ENCODE data around the gene SMOC1. TPM values are rescaled to one million over a fixed set of nuclear protein-coding genes. Genes with fewer than 3 reads are reported as not detected.

SMOC1 gene
- total RNA-seq, 2 donors from 2014 or later: 25.2 to 29.8 TPM

- H3K9me3 ChIP-seq: no peaks in the 10 kb centered on the region
- no peak for TF ChIP-seq CTCF (IDR thresholded peaks at IDR 0.05)
- no peaks in the 10 kb centered on the region for H3K36me3 ChIP-seq
- no peak overlapping the region for H3K4me3 ChIP-seq
- no peaks in the 10 kb centered on the region for H3K27me3 ChIP-seq (replicated peaks; ENCODE audit: insufficient read depth)
- no peak overlapping the region for H3K27ac ChIP-seq
- H3K4me1 ChIP-seq (ENCODE audit: control insufficient read depth in 1 of 2, low read depth in 2 of 2): peaks cover 0 to 15% of the 10 kb centered on the region in 2 donors
- no peak for ATAC-seq (ENCODE audit: insufficient number of reproducible peaks, low FRiP score, low read depth)
- DNase-seq (ENCODE audit: low spot score): no peak
Measured at GRCh38 chr14:69930780-69931379, 51.7 kb downstream of the SMOC1 start.

GRCh38 chr14:69931960-69932359 is 52.7 kb downstream of the SMOC1 start:
- Histone ChIP-seq H3K36me3 (no peaks in the 10 kb centered on the region), H3K27ac (no peak overlapping the region), H3K4me3 (no peak overlapping the region), H3K27me3 (replicated peaks; ENCODE audit: insufficient read depth) (no peaks in the 10 kb centered on the region), H3K4me1 (ENCODE audit: control insufficient read depth in 1 of 2, low read depth in 2 of 2) (peaks cover 0 to 15% of the 10 kb centered on the region in 2 donors), H3K9me3 (no peaks in the 10 kb centered on the region)
- no peak for ATAC-seq (ENCODE audit: insufficient number of reproducible peaks, low FRiP score, low read depth)
- no peak for DNase-seq (ENCODE audit: low spot score)
- TF ChIP-seq CTCF (IDR thresholded peaks at IDR 0.05): no peak

GRCh38 chr14:69932391-69932790 is 53.2 kb downstream of the SMOC1 start:
- no peak for TF ChIP-seq CTCF (IDR thresholded peaks at IDR 0.05)
- H3K4me3 ChIP-seq: no peak overlapping the region
- H3K27ac ChIP-seq: no peak overlapping the region

GRCh38 chr14:69933623-69934275 is 54.5 kb downstream of the SMOC1 start:
- Histone ChIP-seq H3K27ac (no peak overlapping the region), H3K4me3 (no peak overlapping the region), H3K27me3 (replicated peaks; ENCODE audit: insufficient read depth) (no peaks in the 10 kb centered on the region), H3K4me1 (ENCODE audit: control insufficient read depth in 1 of 2, low read depth in 2 of 2) (no peaks in the 10 kb centered on the region), H3K36me3 (no peaks in the 10 kb centered on the region), H3K9me3 (no peaks in the 10 kb centered on the region)
- ATAC-seq (ENCODE audit: insufficient number of reproducible peaks, low FRiP score, low read depth) (no peak), DNase-seq (ENCODE audit: low spot score) (no peak)
- TF ChIP-seq CTCF (IDR thresholded peaks at IDR 0.05): no peak

More at GRCh38 chr14:69932391-69932790, 53.2 kb downstream of the SMOC1 start:
- H3K9me3 ChIP-seq: no peaks in the 10 kb centered on the region
- ATAC-seq (ENCODE audit: insufficient number of reproducible peaks, low FRiP score, low read depth) (no peak), DNase-seq (ENCODE audit: low spot score) (no peak)
- no peaks in the 10 kb centered on the region for H3K36me3 ChIP-seq
- peaks cover 0 to 12% of the 10 kb centered on the region in 2 donors for H3K4me1 ChIP-seq (ENCODE audit: control insufficient read depth in 1 of 2, low read depth in 2 of 2)
- H3K27me3 ChIP-seq (replicated peaks; ENCODE audit: insufficient read depth): no peaks in the 10 kb centered on the region

- ATAC-seq (ENCODE audit: insufficient number of reproducible peaks, low FRiP score, low read depth) (no peak), DNase-seq (ENCODE audit: low spot score) (no peak)
- Histone ChIP-seq H3K4me3 (no peak overlapping the region), H3K27me3 (replicated peaks; ENCODE audit: insufficient read depth) (no peaks in the 10 kb centered on the region), H3K36me3 (no peaks in the 10 kb centered on the region), H3K9me3 (no peaks in the 10 kb centered on the region), H3K4me1 (ENCODE audit: control insufficient read depth in 1 of 2, low read depth in 2 of 2) (no peaks in the 10 kb centered on the region), H3K27ac (no peak overlapping the region)
- no peak for TF ChIP-seq CTCF (IDR thresholded peaks at IDR 0.05)
Measured at GRCh38 chr14:69937367-69938081, 58.3 kb downstream of the SMOC1 start.

Data from thoracic aorta (tissue), 2 donors.